Endothelial cell of umbilical vein (primary cell): ENCODE measurements around the gene GIT2. TPM values are rescaled to one million over a fixed set of nuclear protein-coding genes. Genes with fewer than 3 reads are reported as not detected.

ENCODE experiments used
- BruUV-seq: library from RNA; stranded (reverse); fragments of 400-500 nt; replicated peaks from 2 replicates; lab custom pipeline; 2021; lab: Mats Ljungman, UMichigan
- CTCF ChIA-PET: fragments of 300-600, 350-600 bp; sonication (Branson Sonifier 250); formaldehyde crosslinking; loops from one replicate; lab custom pipeline; 2021; ENCODE audit warnings: antibody characterized with exemption, inconsistent platforms; lab: Charles Lee
- POLR2A ChIA-PET: fragments of 300-600, 350-600 bp; sonication (Branson Sonifier 250); formaldehyde crosslinking; loops from one replicate; lab custom pipeline; 2021; ENCODE audit warnings: antibody characterized with exemption, inconsistent platforms; lab: Charles Lee
- DNase-seq: peaks from one replicate; pipeline ENCODE4 v3.0.0-alpha.2; 2011; ENCODE audit warnings: low read depth, low spot score
- FAIRE-seq: peaks from 2 replicates; lab custom pipeline; 2011; peaks lifted over from hg19 to GRCh38; lab: Jason Lieb, UNC
- H2AFZ ChIP-seq: 2 replicates; pipeline ENCODE4 v1.6.0; 2012; ENCODE audit warnings: low read depth, low read length, control low read depth, inconsistent platforms
- H3K27ac ChIP-seq: 2 replicates; pipeline ENCODE4 v1.5.1; 2011; ENCODE audit warnings: low read depth, mild to moderate bottlenecking, control low read depth, low read length, moderate library complexity; ENCODE audit not compliant: insufficient read depth
- H3K27me3 ChIP-seq, 2 experiments: 2 replicates each; pipeline versions ENCODE4 v1.6.0 to v1.6.1; 2011; ENCODE audit warnings: low read length in 2 of 2, mixed read lengths in 1 of 2; ENCODE audit not compliant: control insufficient read depth in 2 of 2, insufficient read depth in 2 of 2
- H3K36me3 ChIP-seq, 2 experiments: 2 replicates in 1 of 2; 3 replicates in 1 of 2; pipeline ENCODE4 v1.5.1; 2011; ENCODE audit warnings: low read length in 2 of 2, mild to moderate bottlenecking in 1 of 2, moderate library complexity in 1 of 2; ENCODE audit not compliant: control insufficient read depth in 2 of 2, insufficient read depth in 2 of 2; ENCODE audit errors: extremely low read depth in 1 of 2
- H3K4me1 ChIP-seq: 3 replicates; pipeline ENCODE4 v1.5.1; 2011; ENCODE audit warnings: mild to moderate bottlenecking, low read length; ENCODE audit not compliant: control insufficient read depth, insufficient read depth; ENCODE audit errors: extremely low read depth
- H3K4me2 ChIP-seq: 2 replicates; pipeline ENCODE4 v1.6.1; 2011; ENCODE audit warnings: low read length, control low read depth, mixed read lengths; ENCODE audit not compliant: insufficient read depth
- H3K4me3 ChIP-seq, 3 experiments: fragments of 200-600 bp in 1 of 3; sonication (generic), shearing (Covaris generic) in 1 of 3; replicated peaks in 1 of 3; 2 replicates each; pipeline ENCODE4 v1.5.1; 2011 to 2016; ENCODE audit warnings: control low read depth in 3 of 3, low read length in 3 of 3, mild to moderate bottlenecking in 2 of 3, inconsistent platforms in 1 of 3, low read depth in 1 of 3, moderate library complexity in 1 of 3; ENCODE audit not compliant: insufficient read depth in 1 of 3
- H3K79me2 ChIP-seq: 2 replicates; pipeline ENCODE4 v1.6.0; 2012; ENCODE audit warnings: low read length, inconsistent platforms; ENCODE audit not compliant: control insufficient read depth, insufficient read depth
- H3K9ac ChIP-seq: replicated peaks from 2 replicates; pipeline ENCODE3; 2011; ENCODE audit warnings: low read length, control low read depth; ENCODE audit not compliant: insufficient read depth; ENCODE audit errors: extremely low read depth
- H3K9me1 ChIP-seq: replicated peaks from 3 replicates; pipeline ENCODE4 v1.6.0; 2011; ENCODE audit warnings: mild to moderate bottlenecking, low read length; ENCODE audit not compliant: control insufficient read depth, insufficient read depth; ENCODE audit errors: extremely low read depth
- H3K9me3 ChIP-seq: replicated peaks from 2 replicates; pipeline ENCODE4 v1.5.1; 2012; ENCODE audit warnings: low read length, inconsistent platforms; ENCODE audit not compliant: control insufficient read depth, insufficient read depth
- H4K20me1 ChIP-seq: replicated peaks from 2 replicates; pipeline ENCODE3; 2011; ENCODE audit warnings: mild to moderate bottlenecking, low read length; ENCODE audit not compliant: control insufficient read depth, insufficient read depth; ENCODE audit errors: extremely low read depth
- EZH2 ChIP-seq: IDR thresholded peaks from 2 replicates; pipeline ENCODE4 v1.6.1; 2012; ENCODE audit warnings: borderline replicate concordance, low read depth, mild to moderate bottlenecking, moderate library complexity, low read length, inconsistent platforms; ENCODE audit not compliant: severe bottlenecking
- FOS ChIP-seq: IDR thresholded peaks from 2 replicates; pipeline ENCODE4 v1.6.1; 2011; ENCODE audit warnings: mild to moderate bottlenecking, low read length, moderate library complexity, borderline replicate concordance; ENCODE audit not compliant: insufficient read depth
- GATA2 ChIP-seq: IDR thresholded peaks from 2 replicates; pipeline ENCODE4 v1.7.0; 2011; ENCODE audit warnings: low read depth, mild to moderate bottlenecking, moderate library complexity, mixed read lengths, low read length; ENCODE audit not compliant: insufficient read length, insufficient read depth
- JUN ChIP-seq: IDR thresholded peaks from 2 replicates; pipeline ENCODE4 v1.6.1; 2011; ENCODE audit warnings: borderline replicate concordance, low read depth; ENCODE audit not compliant: insufficient read length, insufficient read depth
- MAX ChIP-seq: IDR thresholded peaks from 2 replicates; pipeline ENCODE4 v1.6.1; 2011; ENCODE audit not compliant: insufficient read depth, insufficient read length
- MYC ChIP-seq: IDR thresholded peaks from one replicate; pipeline ENCODE4 v1.6.1; 2011; ENCODE audit warnings: mild to moderate bottlenecking, low read depth, low read length
- POLR2A ChIP-seq: IDR thresholded peaks from 2 replicates; pipeline ENCODE4 v1.6.1; 2012; ENCODE audit warnings: low read depth, mild to moderate bottlenecking, control low read depth, low read length
- POLR2AphosphoS5 ChIP-seq: IDR thresholded peaks from 2 replicates; pipeline ENCODE4 v1.6.1; 2012; ENCODE audit warnings: low read depth, mild to moderate bottlenecking, control low read depth, low read length, moderate library complexity; ENCODE audit not compliant: insufficient read depth
- dilution Hi-C: fragments of 300-500 bp; cut with MboI; formaldehyde crosslinking; loops from one replicate; pipeline ENCODE4 v1.15.0; 2019; ENCODE audit warnings: low sequenced_read_pairs; ENCODE audit not compliant: extremely low pct_ligation_motif_present
- intact Hi-C: fragments of 100-400 bp; cut with micrococcal nuclease; formaldehyde crosslinking; loops from one replicate; pipeline ENCODE4 v1.10.0; 2022
- polyA plus RNA-seq, 4 experiments: library from polyadenylated mRNA; depleted of rRNA in 3 of 4; stranded (reverse) in 3 of 4; unstranded in 1 of 4; fragments of >200 nt; gene quantifications; 2 replicates each; pipeline versions ENCODE4 v1.2.1 to v1.2.3, GENCODE V29; 2011 to 2012; ENCODE audit warnings: missing spikeins in 1 of 4
- total RNA-seq: library from RNA; stranded (reverse); gene quantifications from 2 replicates; pipeline ENCODE4 v1.2.3, GENCODE V29; 2021
- TF ChIP-seq, protein P1 (sequence below), 2 donors: IDR thresholded peaks; 1 replicate in 1 of 2; 2 replicates in 1 of 2; pipeline ENCODE4 v1.5.1; 2011; ENCODE audit warnings: low read length in 2 of 2, mild to moderate bottlenecking in 2 of 2, moderate library complexity in 2 of 2, control low read depth in 1 of 2, inconsistent platforms in 1 of 2, low read depth in 1 of 2; ENCODE audit not compliant: insufficient read depth in 1 of 2; ENCODE audit errors: extremely low read depth in 1 of 2

The GIT2 gene
- total and polyA plus RNA-seq, 2 donors (not counting 3 experiments of a cell fraction or from before 2014, with no cell fraction given): 37.3 to 77.2 TPM

GRCh38 chr12:109885616-109886015 is 110.6 kb downstream of the GIT2 start:
- no peaks in the 10 kb centered on the region for H3K36me3 ChIP-seq
- no peak overlapping the region for H3K4me2 ChIP-seq
- H3K4me3 ChIP-seq: no peak overlapping the region
- intact Hi-C loops (no loop called here), dilution Hi-C loops (no loop called here)
- no peaks in the 10 kb centered on the region for H4K20me1 ChIP-seq
- no peak for TF ChIP-seq FOS
- no peak for TF ChIP-seq POLR2A
- no peak for TF ChIP-seq MAX
- TF ChIP-seq, protein P1, sequence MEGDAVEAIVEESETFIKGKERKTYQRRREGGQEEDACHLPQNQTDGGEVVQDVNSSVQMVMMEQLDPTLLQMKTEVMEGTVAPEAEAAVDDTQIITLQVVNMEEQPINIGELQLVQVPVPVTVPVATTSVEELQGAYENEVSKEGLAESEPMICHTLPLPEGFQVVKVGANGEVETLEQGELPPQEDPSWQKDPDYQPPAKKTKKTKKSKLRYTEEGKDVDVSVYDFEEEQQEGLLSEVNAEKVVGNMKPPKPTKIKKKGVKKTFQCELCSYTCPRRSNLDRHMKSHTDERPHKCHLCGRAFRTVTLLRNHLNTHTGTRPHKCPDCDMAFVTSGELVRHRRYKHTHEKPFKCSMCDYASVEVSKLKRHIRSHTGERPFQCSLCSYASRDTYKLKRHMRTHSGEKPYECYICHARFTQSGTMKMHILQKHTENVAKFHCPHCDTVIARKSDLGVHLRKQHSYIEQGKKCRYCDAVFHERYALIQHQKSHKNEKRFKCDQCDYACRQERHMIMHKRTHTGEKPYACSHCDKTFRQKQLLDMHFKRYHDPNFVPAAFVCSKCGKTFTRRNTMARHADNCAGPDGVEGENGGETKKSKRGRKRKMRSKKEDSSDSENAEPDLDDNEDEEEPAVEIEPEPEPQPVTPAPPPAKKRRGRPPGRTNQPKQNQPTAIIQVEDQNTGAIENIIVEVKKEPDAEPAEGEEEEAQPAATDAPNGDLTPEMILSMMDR (IDR thresholded peaks at IDR 0.05; ENCODE audit: extremely low read depth in 1 of 2, insufficient read depth in 1 of 2, low read depth in 1 of 2, low read length in 2 of 2): no peak
- no peak for TF ChIP-seq JUN
- no peak for TF ChIP-seq GATA2
- TF ChIP-seq POLR2AphosphoS5: no peak
- no peak for TF ChIP-seq MYC
- no peak for TF ChIP-seq EZH2
- DNase-seq (no peak), FAIRE-seq (no peak)
- no peak overlapping the region for H2AFZ ChIP-seq
- H3K27me3 ChIP-seq: no peaks in the 10 kb centered on the region
- no TSS peak for BruUV-seq
- H3K9ac ChIP-seq: no peak overlapping the region
- H3K4me1 ChIP-seq: peaks cover 31% of the 10 kb centered on the region
- no peak overlapping the region for H3K27ac ChIP-seq
- no peaks in the 10 kb centered on the region for H3K9me3 ChIP-seq
- no peaks in the 10 kb centered on the region for H3K79me2 ChIP-seq
- ChIA-PET CTCF (interaction anchor here (1.0 to 1.9 kb wide), 2 partner anchors 26 to 40 kb away, joined by 5 read pairs; no protein-coding TSS in a partner anchor), POLR2A (no interaction called here)
- H3K9me1 ChIP-seq: no peaks in the 10 kb centered on the region
